AG04449 (cell line): ENCODE data around the gene AGBL3.
A peak's percentile ranks its signal among the peaks of the same experiment; 100 is the strongest.

Experiments
- CTCF ChIA-PET: fragments of 350-600 bp; formaldehyde crosslinking; extraction: SDS; loops from one replicate; lab custom pipeline; 2021; ENCODE audit warnings: antibody characterized with exemption; lab: Yijun Ruan, JAX
- POLR2A ChIA-PET: fragments of 400-600, 350-600 bp; formaldehyde crosslinking; extraction: SDS; loops from one replicate; lab custom pipeline; 2020; ENCODE audit warnings: antibody characterized with exemption, inconsistent platforms; lab: Yijun Ruan, JAX
- DNase-seq: peaks from one replicate; pipeline ENCODE4 v3.0.0-alpha.2; 2010; ENCODE audit warnings: low read depth, low spot score
- H3K4me3 ChIP-seq: 2 replicates; pipeline ENCODE4 v1.5.1; 2011; ENCODE audit warnings: low read depth, mild to moderate bottlenecking, control low read depth, low read length
- CTCF ChIP-seq: IDR thresholded peaks from one replicate; pipeline ENCODE4 v1.5.1; 2011; ENCODE audit warnings: mild to moderate bottlenecking, moderate library complexity, low read length, control low read depth, inconsistent platforms; ENCODE audit not compliant: insufficient read depth; ENCODE audit errors: missing control alignments

Gene AGBL3

DNA sequence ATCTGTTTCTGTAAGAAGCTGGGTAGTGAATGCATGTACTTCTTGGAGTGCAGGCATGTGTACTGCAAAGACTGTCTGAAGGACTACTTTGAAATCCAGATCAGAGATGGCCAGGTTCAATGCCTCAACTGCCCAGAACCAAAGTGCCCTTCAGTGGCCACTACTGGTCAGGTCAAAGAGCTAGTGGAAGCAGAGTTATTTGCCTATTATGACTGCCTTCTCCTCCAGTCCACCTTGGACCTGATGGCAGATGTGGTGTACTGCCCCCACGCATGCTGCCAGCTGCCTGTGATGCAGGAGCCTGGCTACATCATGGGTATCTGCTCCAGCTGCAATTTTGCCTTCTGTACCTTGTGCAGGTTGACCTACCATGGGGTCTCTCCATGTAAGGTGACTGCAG, 142.6 kb downstream of the AGBL3 start:
- TF ChIP-seq CTCF, result no peak
- ChIA-PET CTCF (no interaction called here), POLR2A (interaction anchor here (0.7 kb wide), 1 partner anchor 37 kb away, joined by 3 read pairs; no protein-coding TSS in a partner anchor)
- DNase-seq, result no peak
- H3K4me3 ChIP-seq, result no peak overlapping the region

GRCh38 chr7:135129579-135129978, 143.3 kb downstream of the AGBL3 start:
- no peak for TF ChIP-seq CTCF
- DNase-seq, result no peak
- ChIA-PET CTCF (no interaction called here), POLR2A (no interaction called here)
- no peak overlapping the region for H3K4me3 ChIP-seq

GRCh38 chr7:135143885-135144668, 157.8 kb downstream of the AGBL3 start:
- POLR2A ChIA-PET, result no interaction called here
- H3K4me3 ChIP-seq, result no peak overlapping the region
- CTCF ChIA-PET, result interaction anchor here (0.7 kb wide), 1 partner anchor 26 kb away, joined by 3 read pairs; the partner anchor contains the start of gene CYREN
- no peak for TF ChIP-seq CTCF
- no peak for DNase-seq

GRCh38 chr7:135147341-135147898, 161.1 kb downstream of the AGBL3 start:
- CTCF ChIA-PET, result interaction anchor here (1.1 kb wide), 1 partner anchor 10 kb away, joined by 3 read pairs; no protein-coding TSS in a partner anchor
- no peak for DNase-seq
- POLR2A ChIA-PET, result no interaction called here
- H3K4me3 ChIP-seq, result no peak overlapping the region
- no peak for TF ChIP-seq CTCF

DNA sequence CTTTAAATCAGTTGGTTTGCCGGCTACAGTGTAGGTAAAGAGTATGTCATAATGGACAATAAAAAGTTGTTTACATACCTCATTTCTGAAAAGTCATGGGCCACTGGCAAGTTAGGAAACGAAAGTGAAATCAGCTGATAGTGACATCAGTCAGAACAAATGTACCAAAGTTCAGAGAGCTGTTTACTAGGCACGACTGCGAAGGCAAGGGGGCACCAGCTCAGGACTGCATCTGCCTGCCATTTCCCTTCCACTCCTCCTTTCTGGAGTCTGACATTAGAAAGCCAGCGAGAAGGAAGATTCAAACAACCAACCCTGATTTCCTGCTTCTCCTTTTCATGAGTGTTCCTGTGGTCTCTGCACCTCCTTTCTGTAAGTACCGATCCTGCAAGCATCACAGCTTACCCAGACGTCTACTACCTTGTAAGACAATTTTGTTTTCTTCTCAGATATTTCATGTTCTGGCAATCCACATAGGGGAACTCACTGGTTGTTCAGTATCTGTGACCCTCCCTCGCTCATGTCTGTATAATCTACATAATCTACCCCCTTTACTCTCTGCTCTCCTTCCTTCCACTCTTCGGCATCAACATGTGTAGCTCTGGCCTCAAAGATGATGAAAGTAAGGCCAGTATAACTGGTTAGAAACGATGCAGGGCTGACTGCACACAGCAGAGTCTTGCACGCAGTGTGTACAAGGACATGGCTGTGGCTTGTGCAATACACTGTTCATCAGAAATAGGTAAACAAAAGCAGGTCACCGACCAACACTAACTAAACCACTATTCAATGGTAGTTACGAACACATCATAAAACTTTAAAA, 161.8 kb downstream of the AGBL3 start, which contains the start of gene TMEM140:
Gene TMEM140, plus strand, starts transcription at position 174 of the 823 bp plus-strand sequence. CDS start 16,370 bp downstream, outside the sequence.
- ChIA-PET POLR2A (no interaction called here), CTCF (interaction anchor here (1.1 kb wide), 1 partner anchor 10 kb away, joined by 3 read pairs; no protein-coding TSS in a partner anchor)
- TF ChIP-seq CTCF, result no peak
- peak within 1 kb of the TSS; percentile 15; the same call in 1 of the 2 replicates for H3K4me3 ChIP-seq
- DNase-seq, result no peak
